Measurements from ENCODE around the gene RASAL1.

- no peak for TF ChIP-seq CTCF (IDR thresholded peaks at IDR 0.05)
- no peak for TF ChIP-seq E2F4 (CRISPR knock-in tag; IDR thresholded peaks at IDR 0.05; ENCODE audit: borderline replicate concordance, low read depth)
- no peak for TF ChIP-seq ATF1 (CRISPR knock-in tag; IDR thresholded peaks at IDR 0.05)
- no peak for TF ChIP-seq ZNF121 (CRISPR knock-in tag; IDR thresholded peaks at IDR 0.05)
- TF ChIP-seq CREM (CRISPR knock-in tag; IDR thresholded peaks at IDR 0.05): no peak
- TF ChIP-seq ARID4B (CRISPR knock-in tag; IDR thresholded peaks at IDR 0.05; ENCODE audit: borderline replicate concordance): no peak
- no peak for TF ChIP-seq KAT7 (CRISPR knock-in tag; IDR thresholded peaks at IDR 0.05; ENCODE audit: borderline replicate concordance)
- TF ChIP-seq SP1 (CRISPR knock-in tag; conservative IDR thresholded peaks at IDR 0.05): no peak
Observed at GRCh38 chr12:113173081-113173698, 37.6 kb upstream of the RASAL1 start.
